ENCODE data around the gene RAP2C.

DNA sequence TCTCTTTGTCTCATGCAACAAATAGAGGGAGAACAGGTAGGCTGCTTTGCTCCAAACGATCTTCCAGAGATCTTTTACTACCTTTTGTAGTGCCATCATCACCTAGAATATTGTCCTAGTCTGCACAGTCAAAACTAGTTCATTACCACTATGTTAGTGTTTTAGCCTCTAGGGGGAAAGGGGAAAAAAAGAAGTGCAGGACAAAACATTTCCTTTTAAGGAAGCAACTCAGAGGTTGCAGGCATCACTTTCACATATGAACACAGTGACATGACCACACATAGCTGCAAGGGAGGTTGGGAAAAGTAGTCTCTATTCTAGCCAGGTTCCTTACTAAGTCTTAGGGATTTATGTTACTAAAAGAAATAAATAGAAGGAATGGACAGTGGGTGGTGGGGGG lies 39.3 kb upstream of the RAP2C start:
- TF ChIP-seq, protein P1, sequence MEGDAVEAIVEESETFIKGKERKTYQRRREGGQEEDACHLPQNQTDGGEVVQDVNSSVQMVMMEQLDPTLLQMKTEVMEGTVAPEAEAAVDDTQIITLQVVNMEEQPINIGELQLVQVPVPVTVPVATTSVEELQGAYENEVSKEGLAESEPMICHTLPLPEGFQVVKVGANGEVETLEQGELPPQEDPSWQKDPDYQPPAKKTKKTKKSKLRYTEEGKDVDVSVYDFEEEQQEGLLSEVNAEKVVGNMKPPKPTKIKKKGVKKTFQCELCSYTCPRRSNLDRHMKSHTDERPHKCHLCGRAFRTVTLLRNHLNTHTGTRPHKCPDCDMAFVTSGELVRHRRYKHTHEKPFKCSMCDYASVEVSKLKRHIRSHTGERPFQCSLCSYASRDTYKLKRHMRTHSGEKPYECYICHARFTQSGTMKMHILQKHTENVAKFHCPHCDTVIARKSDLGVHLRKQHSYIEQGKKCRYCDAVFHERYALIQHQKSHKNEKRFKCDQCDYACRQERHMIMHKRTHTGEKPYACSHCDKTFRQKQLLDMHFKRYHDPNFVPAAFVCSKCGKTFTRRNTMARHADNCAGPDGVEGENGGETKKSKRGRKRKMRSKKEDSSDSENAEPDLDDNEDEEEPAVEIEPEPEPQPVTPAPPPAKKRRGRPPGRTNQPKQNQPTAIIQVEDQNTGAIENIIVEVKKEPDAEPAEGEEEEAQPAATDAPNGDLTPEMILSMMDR (IDR thresholded peaks at IDR 0.05 in 4 of 5, conservative IDR thresholded peaks at IDR 0.05 in 1 of 5), result no peak
- TF ChIP-seq POLR2A (IDR thresholded peaks at IDR 0.05), result no peak
